ENCODE measurements around the gene TFPT. TPM values are rescaled to one million over a fixed set of nuclear protein-coding genes. Genes with fewer than 3 reads are reported as not detected.

TFPT gene
- total RNA-seq, 1 donor from 2014 or later: 33.7 TPM

DNA sequence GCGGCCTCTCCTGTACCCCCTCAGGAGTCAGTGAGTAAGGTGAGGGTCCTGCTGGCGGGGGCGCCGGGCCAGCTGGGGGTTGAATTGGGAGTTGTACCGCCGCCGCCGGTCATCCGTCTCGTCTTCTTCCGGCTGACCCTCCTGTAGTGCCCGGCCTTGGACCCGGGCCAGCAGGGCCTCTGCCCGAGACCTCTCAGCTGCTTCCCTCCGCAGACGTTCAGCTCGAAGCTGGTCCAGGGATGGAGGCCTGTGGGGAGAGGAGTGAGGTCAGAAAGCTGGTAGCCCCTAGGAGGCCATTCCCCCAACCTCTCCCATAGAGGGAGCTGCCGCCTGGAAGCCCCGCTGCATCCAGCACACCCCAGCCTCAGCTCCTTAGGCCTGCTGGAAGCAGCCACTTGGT is 40.2 kb upstream of the TFPT start:
- H3K4me3 Mint-ChIP-seq: no peak overlapping the region
- peaks cover 38% of the 10 kb centered on the region for H3K4me1 Mint-ChIP-seq
- no peaks in the 10 kb centered on the region for H3K9me3 Mint-ChIP-seq
- H3K27ac Mint-ChIP-seq: no peak overlapping the region
- intact Hi-C loops (cut with micrococcal nuclease): no loop called here
- no peak for DNase-seq
- no peaks in the 10 kb centered on the region for H3K27me3 Mint-ChIP-seq
- peaks cover 57% of the 10 kb centered on the region for H3K36me3 Mint-ChIP-seq (ENCODE audit: low read depth)

DNA sequence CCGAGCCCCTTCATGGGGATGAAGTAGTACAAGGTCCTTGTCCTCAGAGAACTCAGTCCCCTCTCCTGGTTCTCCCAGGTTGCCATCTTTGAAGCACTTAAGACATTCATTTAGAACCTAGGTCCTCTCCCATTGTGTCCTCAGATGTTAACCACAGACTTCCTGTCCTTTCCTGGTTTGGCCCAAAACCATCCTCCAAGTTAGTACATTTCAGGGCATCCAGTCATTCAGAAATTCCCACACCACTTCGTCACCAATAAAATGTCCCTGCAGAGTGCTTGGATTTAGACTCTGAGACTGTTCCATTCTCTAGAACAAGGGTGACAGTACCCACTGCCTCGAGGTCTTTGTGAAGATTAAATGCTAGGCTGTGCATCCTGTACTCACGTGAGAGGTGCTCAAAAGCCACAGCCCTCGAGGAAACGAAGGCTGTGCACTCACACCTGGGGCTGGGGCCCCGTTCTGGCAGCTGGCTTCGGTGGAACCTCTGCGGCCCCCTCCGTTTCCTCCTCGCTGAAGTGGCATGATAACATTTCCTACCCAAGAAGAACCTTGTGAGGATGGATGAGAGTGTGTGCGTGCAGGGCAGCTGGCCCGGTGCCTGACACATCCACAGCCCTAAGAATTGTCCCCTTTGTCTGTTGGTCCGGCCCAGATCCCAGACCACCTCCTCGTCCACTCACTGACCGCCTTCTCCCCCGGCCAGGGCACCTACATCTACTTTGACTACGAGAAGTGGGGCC is 39.3 kb upstream of the TFPT start:
- peaks cover 62% of the 10 kb centered on the region for H3K36me3 Mint-ChIP-seq (ENCODE audit: low read depth)
- peak overlapping the region; percentile 75 for H3K27ac Mint-ChIP-seq
- peaks cover 30% of the 10 kb centered on the region for H3K4me1 Mint-ChIP-seq
- no peak overlapping the region for H3K4me3 Mint-ChIP-seq
- H3K9me3 Mint-ChIP-seq: no peaks in the 10 kb centered on the region
- intact Hi-C loops (cut with micrococcal nuclease): no loop called here
- DNase-seq: peak; percentile 81
- H3K27me3 Mint-ChIP-seq: no peaks in the 10 kb centered on the region

DNA sequence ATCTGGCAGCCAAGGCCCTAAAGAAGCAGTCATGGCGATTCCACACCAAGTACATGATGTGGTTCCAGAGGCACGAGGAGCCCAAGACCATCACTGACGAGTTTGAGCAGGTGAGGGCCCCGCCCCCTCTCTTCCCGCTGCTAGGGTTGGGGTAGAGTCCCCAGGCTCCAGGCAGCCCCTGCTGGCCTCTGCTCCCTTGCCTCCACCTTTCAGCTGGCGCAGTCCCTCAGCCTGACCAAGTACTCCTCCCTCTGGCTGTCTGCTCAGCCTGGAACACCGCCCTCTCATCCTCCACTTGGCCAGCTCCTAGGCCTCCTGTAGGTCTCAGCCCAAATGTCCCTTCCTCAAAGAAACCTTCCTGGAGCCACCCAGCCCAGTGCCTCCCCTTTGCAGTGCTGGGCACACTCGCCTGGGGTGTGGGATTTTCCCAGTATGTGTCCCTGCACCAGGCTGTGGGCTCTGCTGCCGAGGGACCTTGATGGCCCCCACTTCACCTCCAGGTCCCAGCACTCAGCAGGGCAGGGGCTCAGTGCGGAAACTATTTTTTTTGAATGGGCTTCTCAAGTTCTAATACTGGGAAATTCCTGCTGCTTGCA is 38.4 kb upstream of the TFPT start:
- H3K27me3 Mint-ChIP-seq: no peaks in the 10 kb centered on the region
- H3K9me3 Mint-ChIP-seq: no peaks in the 10 kb centered on the region
- peaks cover 65% of the 10 kb centered on the region for H3K36me3 Mint-ChIP-seq (ENCODE audit: low read depth)
- DNase-seq: no peak
- peaks cover 26% of the 10 kb centered on the region for H3K4me1 Mint-ChIP-seq
- peak overlapping the region; percentile 75 for H3K27ac Mint-ChIP-seq
- H3K4me3 Mint-ChIP-seq: no peak overlapping the region
- intact Hi-C loops (cut with micrococcal nuclease): no loop called here

DNA sequence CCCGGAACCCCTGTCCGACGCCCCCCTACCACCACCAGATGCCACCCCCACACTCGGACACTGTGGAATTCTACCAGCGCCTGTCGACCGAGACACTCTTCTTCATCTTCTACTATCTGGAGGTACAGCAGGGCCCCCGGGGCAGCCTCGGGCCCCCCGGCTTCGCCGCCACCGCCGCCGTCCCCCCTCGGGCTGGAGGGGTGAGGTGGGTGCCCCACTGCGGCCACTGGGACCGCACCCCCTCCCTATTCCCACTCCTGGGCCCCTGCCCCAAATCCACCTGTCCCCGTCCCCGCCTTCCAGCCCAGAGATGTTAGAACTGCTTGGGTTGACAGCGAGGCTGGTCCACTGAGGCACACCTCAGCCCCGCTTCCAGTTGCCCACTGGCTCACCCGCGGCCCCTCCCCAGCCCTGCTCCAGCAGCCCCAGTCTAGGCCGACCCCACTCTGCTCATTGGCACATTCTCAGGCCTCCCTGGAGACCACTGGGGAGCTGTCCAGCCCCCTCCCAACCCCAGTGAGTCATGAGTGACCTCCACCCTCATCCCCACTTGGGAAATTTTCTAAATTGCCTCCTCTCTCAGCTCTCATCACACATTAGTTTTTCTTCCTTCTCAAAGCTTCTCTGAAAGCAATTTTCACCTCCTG is 37.5 kb upstream of the TFPT start:
- peak overlapping the region; percentile 72 for H3K27ac Mint-ChIP-seq

DNA sequence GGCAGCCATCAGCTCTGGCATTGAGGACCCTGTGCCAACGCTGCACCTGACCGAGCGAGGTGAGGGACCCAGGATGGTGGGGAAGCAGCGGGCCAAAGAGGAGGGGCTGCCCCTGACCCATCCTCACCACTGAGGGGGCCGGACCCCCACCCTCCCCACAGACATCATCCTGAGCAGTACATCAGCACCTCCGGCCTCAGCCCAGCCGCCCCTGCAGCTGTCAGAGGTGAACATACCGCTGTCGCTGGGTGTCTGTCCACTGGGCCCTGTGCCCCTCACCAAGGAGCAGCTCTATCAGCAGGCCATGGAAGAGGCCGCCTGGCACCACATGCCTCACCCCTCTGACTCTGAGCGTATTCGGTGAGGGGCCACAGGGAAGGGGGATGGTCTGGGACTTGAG is 36.8 kb upstream of the TFPT start:
- Mint-ChIP-seq H3K4me3 (no peak overlapping the region), H3K36me3 (ENCODE audit: low read depth) (peaks cover 68% of the 10 kb centered on the region), H3K9me3 (no peaks in the 10 kb centered on the region), H3K4me1 (peaks cover 21% of the 10 kb centered on the region), H3K27ac (no peak overlapping the region), H3K27me3 (no peaks in the 10 kb centered on the region)
- DNase-seq: no peak
- intact Hi-C loops (cut with micrococcal nuclease): no loop called here

More for the DNA sequence above, 37.5 kb upstream of the TFPT start:
- H3K36me3 Mint-ChIP-seq (ENCODE audit: low read depth): peaks cover 64% of the 10 kb centered on the region
- no peak overlapping the region for H3K4me3 Mint-ChIP-seq
- H3K27me3 Mint-ChIP-seq: no peaks in the 10 kb centered on the region
- H3K4me1 Mint-ChIP-seq: peaks cover 21% of the 10 kb centered on the region
- DNase-seq: no peak
- no peaks in the 10 kb centered on the region for H3K9me3 Mint-ChIP-seq
- intact Hi-C loops (cut with micrococcal nuclease): no loop called here

DNA sequence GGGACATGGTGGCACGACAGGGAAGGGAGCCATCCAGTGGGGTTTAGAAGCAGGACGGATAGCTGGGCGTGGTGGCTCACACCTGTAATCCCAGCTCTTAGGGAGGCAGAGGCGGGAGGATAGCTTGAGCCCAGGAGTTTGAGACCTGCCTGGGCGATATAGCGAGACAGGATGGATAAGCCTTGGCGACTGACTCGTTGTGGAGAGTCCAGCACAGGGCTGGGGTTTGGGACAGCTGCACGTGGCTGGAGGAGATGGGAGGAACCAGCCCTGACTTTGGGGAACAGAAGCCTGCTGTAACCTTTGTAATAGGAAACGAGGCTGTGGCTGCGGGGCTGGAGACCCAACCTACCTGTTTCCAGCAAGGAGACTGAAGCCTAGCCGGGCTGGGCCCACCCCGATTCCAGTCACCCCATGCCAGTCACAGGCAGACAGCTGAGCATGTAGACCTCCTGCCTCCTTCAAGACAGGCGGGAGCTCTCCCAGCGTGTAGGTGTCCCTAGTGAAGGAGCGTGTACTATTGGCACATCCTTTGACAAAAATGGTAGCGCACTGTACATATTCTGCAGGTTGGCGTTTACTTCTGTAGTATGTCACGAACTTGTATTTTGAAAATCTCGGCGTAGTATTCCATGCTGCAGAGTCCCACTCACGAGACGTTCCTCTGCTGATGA is 36.0 kb upstream of the TFPT start:
- no peak for DNase-seq
- peaks cover 17% of the 10 kb centered on the region for H3K4me1 Mint-ChIP-seq
- no peak overlapping the region for H3K4me3 Mint-ChIP-seq
- no peak overlapping the region for H3K27ac Mint-ChIP-seq
- H3K27me3 Mint-ChIP-seq: no peaks in the 10 kb centered on the region
- H3K36me3 Mint-ChIP-seq (ENCODE audit: low read depth): peaks cover 69% of the 10 kb centered on the region
- H3K9me3 Mint-ChIP-seq: no peaks in the 10 kb centered on the region
- intact Hi-C loops (cut with micrococcal nuclease): no loop called here

DNA sequence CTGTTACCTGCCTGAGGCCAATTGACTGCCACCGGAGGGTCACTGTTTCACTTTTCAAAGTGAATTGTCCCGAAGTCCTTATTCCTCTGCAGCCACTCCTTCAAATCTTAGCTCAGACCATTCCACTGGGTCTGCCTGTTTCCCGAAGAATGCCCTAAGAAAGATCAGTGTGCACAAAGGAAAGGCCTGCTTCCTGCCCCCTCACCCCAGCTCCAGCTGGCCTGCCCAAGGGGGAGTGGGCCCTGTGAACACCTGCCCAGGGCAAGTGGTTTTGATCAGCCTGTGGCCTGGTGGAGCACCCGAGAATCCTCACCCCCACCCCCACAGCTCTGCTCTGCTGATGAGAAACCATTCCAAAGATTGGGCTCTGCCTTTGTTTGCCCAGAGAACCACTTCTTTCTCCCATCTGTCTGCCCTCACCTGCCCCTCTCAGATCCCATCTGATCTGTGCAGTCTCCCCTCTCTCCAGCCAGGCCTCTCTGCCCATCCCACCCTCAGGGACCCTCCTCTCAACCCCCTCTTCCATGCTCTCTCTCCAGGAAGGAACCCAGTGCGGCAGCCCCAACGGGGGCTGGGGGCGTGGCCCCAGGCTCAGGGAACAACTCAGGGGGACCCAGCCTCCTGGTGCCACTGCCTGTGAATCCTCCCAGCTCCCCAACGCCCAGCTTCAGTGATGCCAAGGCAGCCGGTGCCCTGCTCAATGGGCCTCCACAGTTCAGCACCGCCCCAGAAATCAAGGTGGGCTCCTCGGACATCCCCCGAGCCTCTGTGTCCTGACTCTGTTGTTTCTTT is 33.8 kb upstream of the TFPT start:
- H3K4me3 Mint-ChIP-seq: no peak overlapping the region
- H3K27me3 Mint-ChIP-seq: no peaks in the 10 kb centered on the region
- peaks cover 67% of the 10 kb centered on the region for H3K36me3 Mint-ChIP-seq (ENCODE audit: low read depth)
- no peaks in the 10 kb centered on the region for H3K9me3 Mint-ChIP-seq
- no peak for DNase-seq
- H3K27ac Mint-ChIP-seq: no peak overlapping the region
- H3K4me1 Mint-ChIP-seq: peaks cover 7% of the 10 kb centered on the region
- intact Hi-C loops (cut with micrococcal nuclease): no loop called here

DNA sequence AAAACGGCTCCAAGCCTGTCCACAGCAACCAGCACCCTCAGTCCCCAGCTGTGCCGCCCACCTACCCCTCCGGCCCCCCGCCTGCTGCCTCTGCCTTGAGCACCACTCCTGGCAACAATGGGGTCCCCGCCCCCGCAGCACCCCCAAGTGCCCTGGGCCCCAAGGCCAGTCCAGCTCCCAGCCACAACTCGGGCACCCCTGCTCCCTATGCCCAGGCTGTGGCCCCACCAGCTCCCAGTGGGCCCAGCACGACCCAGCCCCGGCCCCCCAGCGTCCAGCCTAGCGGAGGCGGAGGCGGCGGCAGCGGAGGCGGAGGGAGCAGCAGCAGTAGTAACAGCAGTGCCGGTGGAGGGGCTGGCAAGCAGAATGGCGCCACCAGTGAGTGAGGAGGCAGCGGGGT is 32.7 kb upstream of the TFPT start:
- no peak for DNase-seq
- Mint-ChIP-seq H3K4me3 (no peak overlapping the region), H3K4me1 (peaks cover 2% of the 10 kb centered on the region), H3K9me3 (no peaks in the 10 kb centered on the region), H3K27ac (no peak overlapping the region), H3K27me3 (no peaks in the 10 kb centered on the region), H3K36me3 (ENCODE audit: low read depth) (peaks cover 69% of the 10 kb centered on the region)
- intact Hi-C loops (cut with micrococcal nuclease): no loop called here

DNA sequence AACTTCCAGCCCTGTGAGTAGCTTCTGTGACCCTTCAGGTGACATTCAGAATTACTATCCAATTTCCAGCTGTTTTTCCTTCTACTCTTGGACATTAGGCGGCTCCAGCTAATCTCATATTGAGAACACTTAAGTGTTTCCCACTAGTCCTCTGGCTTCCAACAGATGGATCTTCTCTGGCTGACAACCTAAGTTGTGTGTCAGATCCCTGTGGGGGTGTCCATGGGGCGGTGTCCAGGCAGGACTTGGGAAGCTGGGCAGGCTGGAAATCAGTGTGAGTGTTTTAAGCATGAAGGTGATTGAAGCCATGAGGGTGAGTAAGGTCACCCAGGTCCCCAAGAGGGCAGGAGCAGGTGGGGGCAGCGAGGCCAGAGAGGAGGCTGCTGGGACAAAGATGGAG is 32.2 kb upstream of the TFPT start:
- Mint-ChIP-seq H3K4me3 (no peak overlapping the region), H3K27ac (no peak overlapping the region), H3K27me3 (no peaks in the 10 kb centered on the region), H3K9me3 (no peaks in the 10 kb centered on the region), H3K36me3 (ENCODE audit: low read depth) (peaks cover 71% of the 10 kb centered on the region), H3K4me1 (peaks cover 2% of the 10 kb centered on the region)
- DNase-seq: no peak
- intact Hi-C loops (cut with micrococcal nuclease): no loop called here

DNA sequence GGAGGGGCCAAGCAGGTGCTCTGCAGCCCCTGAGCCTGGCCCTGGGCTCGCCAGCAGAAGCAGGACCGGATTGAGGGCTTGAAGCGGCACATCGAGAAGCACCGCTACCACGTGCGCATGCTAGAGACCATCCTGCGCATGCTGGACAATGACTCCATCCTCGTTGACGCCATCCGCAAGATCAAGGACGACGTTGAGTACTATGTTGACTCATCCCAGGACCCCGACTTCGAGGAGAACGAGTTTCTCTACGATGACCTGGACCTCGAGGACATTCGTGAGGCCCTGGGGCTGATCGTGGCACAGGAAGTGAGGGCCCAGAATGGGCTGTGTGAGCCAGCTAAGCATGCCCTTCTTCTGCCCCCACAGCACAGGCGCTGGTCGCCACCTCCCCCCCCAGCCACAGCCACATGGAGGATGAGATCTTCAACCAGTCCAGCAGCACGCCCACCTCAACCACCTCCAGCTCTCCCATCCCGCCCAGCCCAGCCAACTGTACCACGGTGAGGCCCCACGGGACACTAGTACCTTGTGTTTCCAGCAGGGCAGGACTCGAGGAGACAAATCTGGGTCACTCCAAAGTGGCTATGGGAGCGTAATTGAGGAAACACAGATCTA is 30.2 kb upstream of the TFPT start:
- no peak for DNase-seq
- Mint-ChIP-seq H3K27me3 (no peaks in the 10 kb centered on the region), H3K27ac (no peak overlapping the region), H3K4me1 (peaks cover 10% of the 10 kb centered on the region), H3K36me3 (ENCODE audit: low read depth) (peaks cover 64% of the 10 kb centered on the region), H3K9me3 (no peaks in the 10 kb centered on the region), H3K4me3 (no peak overlapping the region)
- intact Hi-C loops (cut with micrococcal nuclease): no loop called here

DNA sequence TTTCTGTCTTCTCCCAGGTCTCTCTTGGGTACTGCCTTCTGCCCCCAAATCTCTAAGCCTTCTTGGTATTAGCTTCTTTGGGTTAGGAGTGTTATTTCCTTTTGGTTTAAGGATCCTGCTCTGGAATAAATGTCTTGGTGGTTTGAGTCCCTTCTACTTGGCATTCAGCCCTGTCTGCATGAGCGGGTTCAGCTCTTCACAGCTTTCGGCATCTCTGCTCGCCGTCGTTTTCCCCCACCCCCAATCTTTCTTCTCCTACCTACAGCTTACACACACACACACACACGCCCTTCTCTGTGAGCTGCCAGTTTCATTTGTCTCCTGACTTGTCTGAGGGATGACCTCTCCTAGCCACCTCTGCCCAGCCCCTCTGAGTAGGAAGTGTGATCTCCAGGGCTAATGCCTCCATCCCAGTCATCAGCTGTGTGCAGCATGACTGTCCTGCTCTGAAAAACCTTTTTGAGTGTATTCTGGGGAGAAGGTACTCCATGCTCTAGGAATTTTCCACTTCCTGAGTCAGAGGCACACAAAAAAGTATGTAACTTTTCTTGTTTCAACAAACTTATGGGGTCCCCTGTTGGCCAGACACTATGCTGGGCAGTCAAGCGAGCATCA is 26.8 kb upstream of the TFPT start:
- Mint-ChIP-seq H3K27me3 (no peaks in the 10 kb centered on the region), H3K27ac (no peak overlapping the region), H3K4me1 (peaks cover 29% of the 10 kb centered on the region), H3K4me3 (no peak overlapping the region), H3K36me3 (ENCODE audit: low read depth) (peaks cover 50% of the 10 kb centered on the region), H3K9me3 (no peaks in the 10 kb centered on the region)
- intact Hi-C loops (cut with micrococcal nuclease): no loop called here
- no peak for DNase-seq

DNA sequence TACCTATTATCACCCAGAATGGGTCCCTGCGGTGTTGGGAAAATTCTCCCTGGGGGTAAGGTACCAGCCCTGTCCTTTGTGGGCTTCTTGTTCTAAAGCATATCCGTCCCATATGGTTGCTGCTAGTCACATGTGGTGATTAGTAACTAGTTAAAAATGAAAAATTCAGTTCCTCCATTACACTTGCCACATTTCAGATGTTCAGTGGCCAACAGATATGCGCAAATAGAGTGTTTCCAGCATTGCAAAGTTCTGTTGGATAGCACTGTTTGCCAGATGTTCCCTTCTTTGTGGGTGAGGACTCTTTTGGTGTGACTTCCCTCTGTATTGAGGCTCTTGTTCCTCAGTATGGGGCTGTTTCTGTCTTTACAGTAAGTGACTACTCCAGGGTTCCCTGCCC is 25.9 kb upstream of the TFPT start:
- Mint-ChIP-seq H3K27me3 (no peaks in the 10 kb centered on the region), H3K4me3 (no peak overlapping the region), H3K36me3 (ENCODE audit: low read depth) (peaks cover 43% of the 10 kb centered on the region), H3K4me1 (peaks cover 34% of the 10 kb centered on the region), H3K27ac (no peak overlapping the region), H3K9me3 (no peaks in the 10 kb centered on the region)
- intact Hi-C loops (cut with micrococcal nuclease): no loop called here
- no peak for DNase-seq

Measured in activated CD4-positive, alpha-beta T cell treated with anti-CD3 and anti-CD28 coated beads, Interleukin-2, amount 10 ng/mL, durations not matched to agents 24 days and 14 days (primary cell).